HG03060 (cell line): Measurements from ENCODE around the gene RECQL5.

Experiments
- ATAC-seq: cut with Tn5 transposase; IDR thresholded peaks from one replicate; pipeline ENCODE4 v1.9.1; 2021; ENCODE audit warnings: low read depth, moderate number of reproducible peaks; ENCODE audit not compliant: unreplicated experiment

The RECQL5 gene

DNA sequence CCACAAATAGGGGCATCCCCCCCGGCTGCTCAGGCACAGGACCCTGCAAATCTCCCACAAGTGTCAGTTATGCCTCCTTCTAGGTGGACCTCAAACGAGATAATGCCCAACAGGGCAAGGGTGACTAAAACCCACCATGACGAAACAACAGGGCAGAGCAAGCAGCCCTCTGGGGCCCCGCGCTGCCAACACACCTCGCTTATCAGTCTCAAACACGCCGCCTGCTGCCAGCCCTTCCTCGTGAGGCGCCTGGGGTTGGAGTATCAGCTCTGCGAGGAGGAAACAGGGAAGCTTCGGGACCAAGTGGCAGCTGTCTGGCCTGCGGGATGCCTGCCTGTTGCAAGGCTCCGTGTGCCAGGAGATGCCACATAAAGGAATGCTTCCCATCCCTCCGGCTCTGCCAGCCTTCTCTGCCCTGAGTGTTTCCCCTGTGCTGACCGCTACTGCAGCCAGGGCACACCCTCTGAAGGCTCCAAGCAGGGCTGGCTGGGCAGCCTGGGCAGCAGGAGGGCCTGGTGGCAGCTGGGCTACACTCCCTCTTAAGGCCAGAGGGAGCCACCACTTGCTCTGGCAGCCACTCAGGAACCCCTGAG lies 31.2 kb downstream of the RECQL5 start:
- no peak for ATAC-seq

GRCh38 chr17:75634754-75635609 lies 32.0 kb downstream of the RECQL5 start:
- ATAC-seq, result no peak

DNA sequence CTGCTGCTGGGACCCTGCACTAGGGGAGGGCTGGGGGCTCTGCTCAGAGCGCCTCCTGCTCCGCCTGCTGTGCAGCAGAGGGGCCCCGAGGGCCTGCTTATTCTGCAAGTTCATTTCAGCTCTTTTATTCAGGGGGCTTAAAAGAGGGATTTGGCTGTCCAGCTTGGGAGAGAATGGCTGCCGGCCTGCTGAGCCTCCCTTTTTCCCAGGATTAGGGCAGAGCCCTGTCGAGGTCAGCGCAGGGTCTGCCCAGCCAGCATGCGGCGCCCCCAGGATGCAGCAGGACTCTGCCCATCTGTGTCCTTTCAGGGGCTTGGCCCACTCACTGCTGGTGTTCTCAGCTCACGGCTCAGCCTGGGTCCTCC lies 32.6 kb downstream of the RECQL5 start:
- no peak for ATAC-seq

DNA sequence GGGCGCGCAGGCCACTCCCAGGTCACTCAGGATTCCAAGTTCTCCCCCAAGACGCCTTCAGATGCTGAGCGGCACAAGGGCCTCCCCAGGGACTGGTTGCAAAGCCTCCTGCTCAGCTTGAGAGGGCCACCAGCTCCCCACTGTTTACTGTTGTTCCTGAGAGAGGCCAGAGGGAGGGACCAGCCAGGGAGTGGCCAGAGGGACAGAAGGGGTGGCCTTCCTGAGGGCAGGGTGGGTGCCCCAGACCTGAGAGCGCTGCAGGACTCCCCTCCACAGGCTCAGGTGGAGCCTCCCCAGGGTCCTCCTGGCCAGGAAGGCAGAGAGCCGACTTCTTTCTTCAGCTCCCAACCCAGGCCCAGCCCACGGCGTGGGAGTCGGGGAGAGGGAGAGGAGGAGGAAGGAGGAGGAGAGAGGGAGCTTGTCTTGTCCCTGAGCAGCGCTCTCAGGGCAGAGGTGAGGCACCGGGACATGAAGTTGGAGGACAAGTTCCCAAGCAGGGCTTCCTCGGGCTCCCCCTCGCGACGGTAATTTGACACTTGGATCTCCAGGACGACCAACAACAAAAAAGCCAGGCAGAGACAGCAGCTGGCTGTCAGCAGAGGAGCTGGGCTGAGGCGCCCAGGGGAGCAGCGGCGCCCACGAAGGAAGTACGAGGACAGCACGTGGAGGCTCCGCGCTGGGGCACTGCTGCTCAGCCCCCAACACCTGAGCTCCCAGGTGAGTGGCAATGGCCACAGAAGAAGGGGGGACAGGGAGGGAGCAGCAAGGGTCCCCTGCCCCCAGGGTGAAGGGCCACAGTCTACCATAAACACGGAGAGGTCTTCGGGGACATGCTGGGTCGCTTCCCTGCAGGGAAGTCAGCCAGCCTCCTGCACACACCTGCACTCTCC lies 33.2 kb downstream of the RECQL5 start:
- ATAC-seq, result no peak

DNA sequence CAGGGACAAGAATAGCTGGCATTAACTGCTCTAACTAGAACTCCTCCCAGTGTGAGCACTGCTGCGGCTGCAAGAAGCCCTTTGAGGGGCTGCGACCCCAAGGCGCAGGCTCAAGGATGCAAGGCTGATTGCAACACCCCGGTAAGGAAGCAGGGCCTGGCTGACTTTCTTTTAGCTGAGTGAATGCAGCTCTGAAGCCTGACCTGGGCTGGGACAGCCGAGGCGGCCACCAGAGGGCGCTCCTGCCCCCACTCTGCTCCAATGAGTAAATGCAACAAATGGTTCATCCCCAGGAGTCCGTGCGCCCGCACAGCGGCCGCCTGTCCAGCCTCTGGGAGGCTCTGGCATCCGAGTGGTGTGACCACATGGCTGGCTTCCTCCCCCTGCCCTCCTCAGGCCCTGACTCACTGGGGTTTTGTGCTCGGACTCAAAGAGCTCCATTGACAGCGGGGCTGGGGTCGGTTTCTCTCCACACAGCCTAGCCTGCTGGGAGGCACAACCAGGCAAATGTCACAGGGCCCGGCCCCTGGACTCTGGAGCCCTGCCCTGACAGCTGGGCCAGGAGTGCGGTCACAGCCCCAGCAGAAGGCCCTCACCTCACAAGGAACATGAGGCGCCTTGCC lies 34.0 kb downstream of the RECQL5 start, which contains the start of gene SMIM5:
Gene SMIM5, plus strand, starts transcription at position 572 of the 623 bp plus-strand sequence. CDS start 6,768 bp downstream, outside the sequence.
- no peak for ATAC-seq

DNA sequence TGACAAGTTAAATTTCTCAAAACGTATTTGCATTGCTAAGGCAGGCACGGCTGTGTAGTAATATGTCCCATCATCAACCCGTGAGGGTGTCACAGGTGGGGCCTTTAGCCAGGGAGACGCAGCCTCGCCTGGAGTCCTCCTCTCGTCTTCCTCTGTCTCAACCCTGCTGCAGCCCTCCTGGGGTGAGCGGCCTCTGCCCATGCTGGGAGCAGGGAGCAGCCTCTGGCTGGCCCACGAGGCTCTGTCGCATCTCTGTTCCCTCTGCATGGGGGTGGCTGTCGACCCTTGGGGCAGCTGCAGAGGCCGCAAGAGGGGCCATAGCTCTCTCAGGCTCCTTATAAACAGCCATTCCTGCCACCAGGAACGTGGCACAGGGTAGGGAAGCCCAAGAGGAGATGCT lies 34.5 kb downstream of the RECQL5 start:
- ATAC-seq, result no peak

- ATAC-seq, result no peak
Measured at GRCh38 chr17:75631353-75631752, 35.6 kb downstream of the RECQL5 start.

DNA sequence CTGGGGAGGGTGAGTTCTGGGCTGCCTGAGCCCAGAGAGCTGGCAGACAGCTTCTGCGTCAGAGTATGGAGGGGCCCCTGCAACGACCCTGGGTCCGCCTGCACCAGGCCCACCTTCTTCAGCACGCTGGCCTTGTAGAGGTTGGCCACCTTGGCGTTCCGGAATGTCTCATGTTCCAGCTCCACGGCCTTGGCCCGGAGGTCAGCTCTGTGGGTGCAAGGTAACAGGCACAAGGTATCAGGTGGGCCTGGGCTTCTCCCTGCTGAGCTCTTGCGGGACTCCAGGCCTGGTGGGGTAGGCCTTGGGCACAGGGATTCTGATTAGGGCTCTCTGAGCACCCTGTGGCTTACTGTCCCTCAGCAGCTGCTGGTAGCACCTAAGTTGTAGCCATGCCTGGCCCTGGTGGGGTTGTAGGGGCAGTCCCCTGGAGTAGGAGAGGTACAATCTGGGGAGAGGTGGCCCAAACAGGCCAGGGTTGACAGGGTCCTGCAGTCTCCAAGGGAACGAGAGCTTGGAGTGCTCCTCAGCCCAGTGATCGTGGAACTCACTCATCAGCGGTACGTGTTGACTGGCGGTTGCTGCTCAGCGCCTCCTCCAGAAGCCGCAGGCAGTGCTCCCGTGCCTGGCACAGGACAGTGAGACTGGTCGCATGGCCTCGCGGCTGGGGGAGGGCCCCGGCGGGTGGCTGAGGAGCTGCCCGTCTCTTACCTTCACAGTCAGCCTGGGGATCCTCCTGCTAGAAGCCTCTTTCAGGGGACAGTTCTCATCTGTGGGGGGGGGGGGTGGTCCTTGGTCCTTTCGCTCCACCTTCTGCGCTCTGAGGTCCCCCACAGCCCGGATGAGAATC lies 36.7 kb downstream of the RECQL5 start:
- ATAC-seq, result no peak

DNA sequence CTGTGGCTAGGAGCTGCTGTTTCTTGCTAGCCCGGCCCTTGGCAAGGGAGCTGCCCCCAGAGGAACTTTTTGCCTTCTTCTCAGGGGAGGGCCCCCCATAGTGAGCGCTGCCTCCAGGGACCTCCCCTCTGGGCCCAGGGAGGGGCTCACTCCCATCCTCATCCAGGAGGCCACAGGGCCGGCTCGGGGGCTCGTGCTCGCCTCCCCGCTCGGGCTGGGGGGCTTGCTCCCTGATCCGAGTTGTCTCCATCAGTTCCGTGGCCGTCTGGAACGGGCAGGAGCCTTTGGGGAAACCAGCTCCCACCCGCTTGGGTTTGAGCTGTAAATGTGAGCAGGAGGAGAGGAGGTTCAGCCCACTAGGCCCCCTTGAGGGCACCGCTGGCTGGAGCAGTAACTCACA lies 37.8 kb downstream of the RECQL5 start:
- ATAC-seq, result no peak

DNA sequence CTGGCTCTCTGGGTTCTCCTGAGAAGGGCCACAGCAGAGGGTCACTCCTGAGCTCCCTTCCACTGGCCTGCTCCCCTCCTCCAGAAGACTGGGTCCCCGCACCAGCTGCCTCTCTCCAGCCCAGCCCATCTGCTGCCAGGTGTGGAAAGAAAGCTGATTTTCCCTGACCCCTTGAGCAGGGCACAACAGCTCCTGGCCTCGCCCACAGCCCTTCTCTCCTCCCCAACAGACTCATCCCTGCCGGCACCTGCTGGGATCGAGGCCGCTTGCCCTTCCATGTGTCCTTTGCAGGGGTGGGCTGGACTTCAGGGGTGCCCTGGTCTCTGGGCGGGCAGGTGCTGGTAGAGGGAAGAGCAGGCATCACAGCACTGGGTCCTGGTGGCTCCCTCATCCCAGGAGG lies 38.5 kb downstream of the RECQL5 start:
- no peak for ATAC-seq

- ATAC-seq, result no peak
Measured at GRCh38 chr17:75627094-75627493, 39.9 kb downstream of the RECQL5 start.

GRCh38 chr17:75626496-75627038 lies 40.4 kb downstream of the RECQL5 start:
- ATAC-seq, result no peak

- ATAC-seq, result no peak
Measured at GRCh38 chr17:75625813-75626486, 41.0 kb downstream of the RECQL5 start.

- no peak for ATAC-seq
Measured at GRCh38 chr17:75624714-75625345, 42.1 kb downstream of the RECQL5 start.

DNA sequence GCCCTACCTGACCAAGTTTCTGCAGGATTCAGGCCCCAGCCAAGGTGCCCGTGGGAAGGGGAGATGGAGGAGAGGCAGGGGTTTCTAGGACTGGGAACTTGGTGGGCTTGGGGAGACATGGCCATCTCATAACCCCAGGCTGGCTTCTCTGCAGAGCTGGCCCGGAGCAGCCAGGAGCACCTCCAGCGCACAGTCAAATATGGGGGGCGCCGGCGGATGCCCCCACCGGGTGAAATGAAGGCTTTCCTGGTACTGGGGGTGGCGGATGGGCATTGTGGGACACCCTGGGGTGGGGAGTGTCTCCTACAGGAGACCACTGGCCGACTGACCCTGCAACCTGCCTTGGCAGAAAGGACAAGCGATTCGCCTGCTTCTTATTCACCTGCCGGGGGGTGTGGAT lies 42.9 kb downstream of the RECQL5 start:
- ATAC-seq, result no peak

GRCh38 chr17:75623386-75623785 lies 43.6 kb downstream of the RECQL5 start:
- no peak for ATAC-seq

DNA sequence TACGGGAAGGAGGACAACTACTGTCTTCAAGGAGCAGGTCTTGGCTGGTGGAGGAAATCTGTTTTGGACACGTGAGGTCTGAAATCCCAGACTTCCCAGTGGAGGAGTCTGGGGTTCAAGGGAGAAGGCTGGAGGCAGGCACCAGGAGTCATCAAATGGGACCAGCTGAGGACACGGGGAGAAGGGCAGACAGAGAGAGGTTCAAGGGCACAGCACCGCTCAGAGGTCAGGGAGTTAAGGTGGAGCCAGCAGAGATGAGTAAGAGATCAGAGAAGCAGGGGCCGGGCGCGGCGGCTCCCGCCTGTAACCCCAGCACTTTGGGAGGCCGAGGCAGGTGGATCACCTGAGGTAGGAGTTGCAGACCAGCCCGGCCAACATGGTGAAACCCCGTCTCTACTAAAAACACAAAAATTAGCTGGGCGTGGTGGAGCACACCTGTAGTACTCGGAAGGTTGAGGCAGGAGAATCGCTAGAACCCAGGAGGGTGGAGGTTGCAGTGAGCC lies 44.1 kb downstream of the RECQL5 start:
- no peak for ATAC-seq

GRCh38 chr17:75622076-75622475 lies 44.9 kb downstream of the RECQL5 start:
- no peak for ATAC-seq
